Ishikawa (cell line): ENCODE measurements around the gene FOXF2.

Experiments used
- CEBPB ChIP-seq: IDR thresholded peaks from 2 replicates; pipeline ENCODE4 v1.6.1; 2012
- CREB1 ChIP-seq: IDR thresholded peaks from 2 replicates; pipeline ENCODE4 v1.6.1; 2012; ENCODE audit warnings: low read depth
- EGR1 ChIP-seq: IDR thresholded peaks from 2 replicates; pipeline ENCODE4 v1.6.1; 2012
- EP300 ChIP-seq: IDR thresholded peaks from 2 replicates; pipeline ENCODE4 v1.6.1; 2012; ENCODE audit warnings: borderline replicate concordance
- FOXM1 ChIP-seq: IDR thresholded peaks from 2 replicates; pipeline ENCODE4 v1.6.1; 2012; ENCODE audit warnings: low read depth, borderline replicate concordance
- MAX ChIP-seq: IDR thresholded peaks from 2 replicates; pipeline ENCODE4 v1.6.1; 2012
- NFIC ChIP-seq: IDR thresholded peaks from 2 replicates; pipeline ENCODE4 v1.6.1; 2012
- RAD21 ChIP-seq: IDR thresholded peaks from 2 replicates; pipeline ENCODE4 v1.6.1; 2012; ENCODE audit warnings: low read depth
- REST ChIP-seq: IDR thresholded peaks from 2 replicates; pipeline ENCODE4 v1.6.1; 2012; ENCODE audit warnings: low read depth, mild to moderate bottlenecking
- TAF1 ChIP-seq: IDR thresholded peaks from 2 replicates; pipeline ENCODE4 v1.6.1; 2012; ENCODE audit warnings: low read depth, mild to moderate bottlenecking
- TCF12 ChIP-seq: IDR thresholded peaks from 2 replicates; pipeline ENCODE4 v1.6.1; 2012; ENCODE audit warnings: low read depth
- TEAD4 ChIP-seq: IDR thresholded peaks from 2 replicates; pipeline ENCODE4 v1.6.1; 2012
- YY1 ChIP-seq: IDR thresholded peaks from 2 replicates; pipeline ENCODE4 v1.6.1; 2012; ENCODE audit warnings: low read depth
- ZBTB7A ChIP-seq: IDR thresholded peaks from 2 replicates; pipeline ENCODE4 v1.6.1; 2012; ENCODE audit warnings: low read depth
- TF ChIP-seq, protein P1 (sequence below): IDR thresholded peaks from 2 replicates; pipeline ENCODE4 v1.6.1; 2012

Gene FOXF2

GRCh38 chr6:1372690-1373089 lies 16.7 kb upstream of the FOXF2 start:
- TF ChIP-seq MAX (no peak), CREB1 (no peak), YY1 (no peak)

GRCh38 chr6:1376653-1377052 lies 12.7 kb upstream of the FOXF2 start:
- no peak for TF ChIP-seq MAX
- TF ChIP-seq, protein P1, sequence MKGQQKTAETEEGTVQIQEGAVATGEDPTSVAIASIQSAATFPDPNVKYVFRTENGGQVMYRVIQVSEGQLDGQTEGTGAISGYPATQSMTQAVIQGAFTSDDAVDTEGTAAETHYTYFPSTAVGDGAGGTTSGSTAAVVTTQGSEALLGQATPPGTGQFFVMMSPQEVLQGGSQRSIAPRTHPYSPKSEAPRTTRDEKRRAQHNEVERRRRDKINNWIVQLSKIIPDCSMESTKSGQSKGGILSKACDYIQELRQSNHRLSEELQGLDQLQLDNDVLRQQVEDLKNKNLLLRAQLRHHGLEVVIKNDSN, result no peak
- TF ChIP-seq CEBPB, result no peak

DNA sequence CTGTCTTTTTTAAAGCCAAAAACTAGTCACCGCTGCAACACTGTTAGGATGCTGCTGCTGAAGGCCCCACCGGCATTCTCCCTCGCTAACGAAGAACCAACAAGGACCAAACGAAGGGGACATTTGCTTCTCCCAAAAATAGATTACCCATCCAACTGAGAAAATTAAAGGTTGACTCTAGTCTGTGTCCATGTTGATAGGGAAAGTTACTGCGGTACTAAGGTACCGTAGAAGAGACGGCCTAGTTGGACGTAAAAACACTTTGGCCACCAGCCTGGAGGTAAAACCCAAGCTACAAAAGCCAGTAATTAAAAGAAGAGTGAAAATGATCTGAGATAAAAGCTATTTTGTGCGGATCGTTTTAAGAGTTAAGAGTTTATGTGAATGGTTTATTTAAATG lies 11.8 kb upstream of the FOXF2 start:
- TF ChIP-seq REST, result no peak
- no peak for TF ChIP-seq RAD21
- TF ChIP-seq, protein P1, result no peak
- no peak for TF ChIP-seq TAF1
- TF ChIP-seq ZBTB7A, result no peak
- TF ChIP-seq TEAD4, result no peak
- TF ChIP-seq FOXM1, result no peak
- no peak for TF ChIP-seq CEBPB
- TF ChIP-seq CREB1, result no peak
- TF ChIP-seq EP300, result no peak
- TF ChIP-seq YY1, result no peak
- no peak for TF ChIP-seq NFIC

GRCh38 chr6:1378065-1379016 lies 11.0 kb upstream of the FOXF2 start:
- TF ChIP-seq REST (no peak), TAF1 (no peak), RAD21 (no peak), CEBPB (no peak), ZBTB7A (no peak), EP300 (no peak), MAX (no peak), CREB1 (no peak), EGR1 (no peak), FOXM1 (no peak), TEAD4 (no peak), YY1 (no peak), TCF12 (no peak)
- TF ChIP-seq, protein P1, result no peak

- no peak for TF ChIP-seq YY1
Measured at GRCh38 chr6:1379017-1379787, 10.2 kb upstream of the FOXF2 start.
